Endothelial cell (in vitro differentiated cells): Measurements from ENCODE around the gene OR1F1. TPM values are rescaled to one million over a fixed set of nuclear protein-coding genes. Genes with fewer than 3 reads are reported as not detected.
A peak's percentile ranks its signal among the peaks of the same experiment; 100 is the strongest.

Source experiments
- DNase-seq: peaks from one replicate; pipeline ENCODE4 v3.0.0; 2021; ENCODE audit warnings: low spot score
- H3K27ac Mint-ChIP-seq: one replicate; pipeline ENCODE4 v1.8.0; 2021; ENCODE audit warnings: mixed read lengths, inconsistent platforms; ENCODE audit not compliant: unreplicated experiment
- H3K27me3 Mint-ChIP-seq: one replicate; pipeline ENCODE4 v1.8.0; 2021; ENCODE audit warnings: mild to moderate bottlenecking, moderate library complexity, mixed read lengths, inconsistent platforms; ENCODE audit not compliant: unreplicated experiment
- H3K36me3 Mint-ChIP-seq: one replicate; pipeline ENCODE4 v1.8.0; 2021; ENCODE audit warnings: mild to moderate bottlenecking, low read depth, mixed read lengths, inconsistent platforms; ENCODE audit not compliant: unreplicated experiment
- H3K4me1 Mint-ChIP-seq: one replicate; pipeline ENCODE4 v1.8.0; 2021; ENCODE audit warnings: mild to moderate bottlenecking, mixed read lengths, inconsistent platforms; ENCODE audit not compliant: unreplicated experiment
- H3K4me3 Mint-ChIP-seq: one replicate; pipeline ENCODE4 v1.8.0; 2021; ENCODE audit warnings: mild to moderate bottlenecking, mixed read lengths, inconsistent platforms; ENCODE audit not compliant: unreplicated experiment
- H3K9me3 Mint-ChIP-seq: one replicate; pipeline ENCODE4 v1.8.0; 2021; ENCODE audit warnings: mixed read lengths, inconsistent platforms; ENCODE audit not compliant: unreplicated experiment
- total RNA-seq: library from RNA; stranded (reverse); fragmentation: NEBNext Ultra II Directional; extraction: Animal tissue kit (Norgen Biotek cat#: 25700); gene quantifications from one replicate; pipeline ENCODE4 v1.2.1, GENCODE V29; 2021; ENCODE audit not compliant: unreplicated experiment
- TF ChIP-seq, protein P1 (sequence below): fragments of 200-600 bp; sonication (generic); IDR thresholded peaks from one replicate; pipeline ENCODE4 v1.5.0; 2021; ENCODE audit warnings: antibody characterized with exemption; ENCODE audit not compliant: unreplicated experiment

OR1F1 gene
- total RNA-seq, 1 donor from 2014 or later, result not detected

DNA sequence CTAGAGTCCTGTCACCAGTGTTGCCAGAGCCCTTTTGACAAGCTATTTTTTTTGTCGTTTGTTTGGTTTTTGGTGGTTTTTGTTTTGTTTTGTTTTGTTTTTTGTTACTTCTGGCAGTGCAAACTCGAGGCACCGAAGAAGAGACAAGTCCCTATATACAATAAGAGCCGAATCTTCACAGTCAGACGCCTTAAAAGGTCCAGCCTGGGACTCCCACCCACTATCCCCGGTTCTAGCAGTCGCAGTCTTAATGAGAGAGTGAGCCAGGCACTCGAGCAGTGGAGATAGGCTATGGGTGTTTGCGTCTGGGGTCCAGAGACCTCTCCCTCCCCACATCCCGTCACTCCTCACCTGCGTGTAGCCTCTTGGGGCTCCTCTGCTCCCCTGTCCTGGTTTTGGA, 1.9 kb downstream of the OR1F1 start:
- TF ChIP-seq, protein P1, sequence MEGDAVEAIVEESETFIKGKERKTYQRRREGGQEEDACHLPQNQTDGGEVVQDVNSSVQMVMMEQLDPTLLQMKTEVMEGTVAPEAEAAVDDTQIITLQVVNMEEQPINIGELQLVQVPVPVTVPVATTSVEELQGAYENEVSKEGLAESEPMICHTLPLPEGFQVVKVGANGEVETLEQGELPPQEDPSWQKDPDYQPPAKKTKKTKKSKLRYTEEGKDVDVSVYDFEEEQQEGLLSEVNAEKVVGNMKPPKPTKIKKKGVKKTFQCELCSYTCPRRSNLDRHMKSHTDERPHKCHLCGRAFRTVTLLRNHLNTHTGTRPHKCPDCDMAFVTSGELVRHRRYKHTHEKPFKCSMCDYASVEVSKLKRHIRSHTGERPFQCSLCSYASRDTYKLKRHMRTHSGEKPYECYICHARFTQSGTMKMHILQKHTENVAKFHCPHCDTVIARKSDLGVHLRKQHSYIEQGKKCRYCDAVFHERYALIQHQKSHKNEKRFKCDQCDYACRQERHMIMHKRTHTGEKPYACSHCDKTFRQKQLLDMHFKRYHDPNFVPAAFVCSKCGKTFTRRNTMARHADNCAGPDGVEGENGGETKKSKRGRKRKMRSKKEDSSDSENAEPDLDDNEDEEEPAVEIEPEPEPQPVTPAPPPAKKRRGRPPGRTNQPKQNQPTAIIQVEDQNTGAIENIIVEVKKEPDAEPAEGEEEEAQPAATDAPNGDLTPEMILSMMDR, result no peak
- H3K27me3 Mint-ChIP-seq, result peaks cover 38% of the 10 kb centered on the region
- H3K9me3 Mint-ChIP-seq, result peaks cover 4% of the 10 kb centered on the region
- H3K36me3 Mint-ChIP-seq, result peaks cover 4% of the 10 kb centered on the region
- H3K4me1 Mint-ChIP-seq, result peaks cover 21% of the 10 kb centered on the region
- H3K4me3 Mint-ChIP-seq, result peak overlapping the region; percentile 83
- H3K27ac Mint-ChIP-seq, result peak overlapping the region; percentile 48
- no peak for DNase-seq

DNA sequence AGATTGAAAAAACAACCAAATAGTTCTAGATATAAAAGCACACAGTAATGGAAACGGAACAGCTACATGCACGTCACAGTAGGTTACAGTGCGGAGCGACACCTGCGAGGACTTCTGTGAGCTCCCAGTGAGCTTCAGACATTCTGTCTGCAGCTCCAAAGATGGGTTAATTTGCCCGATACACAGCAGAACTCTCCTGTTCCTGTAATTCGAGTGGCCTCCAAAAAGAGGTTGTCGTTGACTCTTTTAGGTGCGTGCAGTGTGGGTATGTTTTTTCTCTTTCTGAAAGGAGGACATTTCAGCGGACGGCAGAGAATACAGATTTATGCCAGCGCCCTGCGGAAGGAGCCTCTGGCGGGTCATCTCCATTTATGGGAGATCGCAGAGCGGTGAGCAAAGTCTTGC, 2.9 kb downstream of the OR1F1 start:
- Mint-ChIP-seq H3K27ac (peak overlapping the region; percentile 24), H3K36me3 (peaks cover 4% of the 10 kb centered on the region), H3K4me1 (peaks cover 21% of the 10 kb centered on the region), H3K9me3 (peaks cover 4% of the 10 kb centered on the region), H3K27me3 (peaks cover 39% of the 10 kb centered on the region), H3K4me3 (peak overlapping the region; percentile 60)
- DNase-seq, result no peak
- TF ChIP-seq, protein P1, result no peak

DNA sequence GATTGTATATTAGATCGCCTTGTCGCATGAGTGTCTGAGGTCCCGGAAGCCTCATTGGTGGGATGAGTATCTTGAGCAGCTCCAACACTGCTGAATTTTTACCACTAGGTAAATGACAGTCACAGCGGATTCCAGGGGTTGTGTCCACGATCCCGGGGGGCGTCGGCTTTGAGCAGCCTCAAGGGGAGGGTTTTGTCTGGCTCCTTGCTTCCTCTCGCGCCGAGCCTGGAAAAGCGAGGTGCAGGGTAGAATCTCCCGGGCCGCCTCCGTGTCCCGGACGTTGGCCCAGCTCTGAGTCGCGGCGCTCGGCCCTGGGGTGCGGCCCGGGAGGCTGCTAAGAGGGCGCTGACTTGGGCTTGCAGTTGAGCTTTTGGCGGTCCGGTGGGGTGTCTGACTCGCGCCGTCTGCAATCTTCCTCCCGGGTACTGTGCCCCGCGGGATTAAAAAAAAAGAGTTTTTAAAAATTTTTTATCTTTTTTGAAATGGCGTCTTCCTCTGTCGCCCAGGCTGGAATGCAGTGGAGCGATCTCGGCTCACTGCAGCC, 4.5 kb downstream of the OR1F1 start:
- Mint-ChIP-seq H3K36me3 (peaks cover 4% of the 10 kb centered on the region), H3K4me3 (no peak overlapping the region), H3K27ac (no peak overlapping the region), H3K27me3 (peaks cover 34% of the 10 kb centered on the region), H3K4me1 (peaks cover 20% of the 10 kb centered on the region), H3K9me3 (peaks cover 4% of the 10 kb centered on the region)
- no peak for DNase-seq
- TF ChIP-seq, protein P1, result no peak

DNA sequence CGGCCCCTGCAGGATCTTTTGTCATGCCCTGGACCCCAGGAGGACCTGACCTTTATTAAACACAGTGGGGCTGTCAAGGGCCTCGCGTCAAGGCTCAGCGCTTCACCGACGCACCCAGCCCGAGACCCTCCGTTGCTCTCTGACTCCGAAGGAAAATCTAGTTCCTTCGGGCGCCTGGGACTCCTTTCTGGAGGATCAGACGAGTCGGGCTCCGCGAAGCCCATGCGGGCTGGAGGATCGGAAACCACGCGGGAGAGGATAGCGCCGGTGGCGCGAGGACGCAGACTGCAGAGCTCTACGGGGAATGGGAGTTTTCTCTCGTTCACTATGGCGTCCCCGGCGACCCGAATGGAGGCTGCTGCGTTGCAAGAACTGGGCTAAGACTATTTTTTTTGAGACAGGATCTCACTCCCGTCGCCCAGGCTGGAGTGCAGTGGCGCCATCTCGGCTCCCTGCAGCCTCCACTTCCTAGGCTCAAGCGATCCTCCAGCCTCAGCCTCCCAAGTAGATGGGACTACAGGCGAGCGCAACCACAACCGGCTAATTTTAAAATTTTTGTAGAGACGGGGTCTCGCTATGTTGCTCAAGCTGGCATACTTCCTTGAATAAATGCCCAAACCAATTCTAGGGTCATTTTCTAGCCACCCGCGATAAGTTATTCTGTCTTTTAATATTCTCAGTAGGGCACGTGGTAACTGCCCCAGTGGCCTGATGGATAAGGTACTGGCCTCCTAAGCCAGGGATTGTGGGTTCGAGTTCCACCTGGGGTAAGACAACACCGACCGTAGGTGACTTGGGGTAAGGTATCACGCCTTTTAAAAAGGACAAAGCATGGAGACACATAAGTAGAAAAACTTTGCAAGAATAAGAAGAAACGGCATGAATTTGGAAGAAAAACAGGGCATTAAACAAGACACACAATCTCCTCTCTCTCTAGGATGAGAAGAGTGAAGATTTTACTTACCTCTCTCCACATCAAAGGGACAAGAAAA, 5.5 kb downstream of the OR1F1 start:
- TF ChIP-seq, protein P1, result no peak
- peaks cover 4% of the 10 kb centered on the region for H3K36me3 Mint-ChIP-seq
- peaks cover 4% of the 10 kb centered on the region for H3K9me3 Mint-ChIP-seq
- peaks cover 32% of the 10 kb centered on the region for H3K27me3 Mint-ChIP-seq
- H3K4me1 Mint-ChIP-seq, result peaks cover 17% of the 10 kb centered on the region
- H3K4me3 Mint-ChIP-seq, result no peak overlapping the region
- H3K27ac Mint-ChIP-seq, result no peak overlapping the region
- DNase-seq, result no peak

DNA sequence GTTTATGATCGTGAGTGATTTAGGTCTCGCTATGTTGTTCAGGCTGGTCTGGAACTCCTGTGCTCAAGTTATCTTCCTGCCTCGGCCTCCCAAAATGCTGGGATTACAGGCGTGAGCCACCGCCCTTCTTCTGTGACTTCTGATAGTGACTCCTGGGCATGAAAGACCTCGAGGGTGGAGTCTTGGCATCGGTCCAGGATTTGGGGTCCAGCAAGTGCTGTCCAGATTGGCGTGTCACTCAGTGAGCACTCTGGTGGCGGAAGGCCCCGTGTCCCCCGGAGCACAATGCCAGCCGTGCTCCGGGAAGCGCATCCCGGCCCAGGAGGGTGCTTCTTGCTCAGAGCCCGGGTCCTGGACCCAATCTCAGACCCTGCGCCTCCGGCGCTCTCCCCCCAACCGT, 6.8 kb downstream of the OR1F1 start:
- DNase-seq, result no peak
- H3K4me3 Mint-ChIP-seq, result no peak overlapping the region
- TF ChIP-seq, protein P1, result no peak
- H3K4me1 Mint-ChIP-seq, result peaks cover 10% of the 10 kb centered on the region
- peaks cover 4% of the 10 kb centered on the region for H3K9me3 Mint-ChIP-seq
- no peak overlapping the region for H3K27ac Mint-ChIP-seq
- peaks cover 1% of the 10 kb centered on the region for H3K36me3 Mint-ChIP-seq
- H3K27me3 Mint-ChIP-seq, result peaks cover 30% of the 10 kb centered on the region
